ENCODE measurements around the gene DNAJC27. TPM values are rescaled to one million over a fixed set of nuclear protein-coding genes. Genes with fewer than 3 reads are reported as not detected.

Gene DNAJC27
- polyA plus RNA-seq, 1 of the 3 experiments (the other 2 are of a cell fraction) = 2.4 TPM

GRCh38 chr2:24915796-24916195 is 56.0 kb downstream of the DNAJC27 start:
- H3K27ac ChIP-seq (ENCODE audit: low read depth in 2 of 2, low read length in 1 of 2) = no peak overlapping the region
- DNase-seq = no peak
- no peak overlapping the region for H3K4me2 ChIP-seq
- H3K27me3 ChIP-seq (ENCODE audit: insufficient read depth) = no peaks in the 10 kb centered on the region
- H3K9me2 ChIP-seq = no peaks in the 10 kb centered on the region
- H3F3A ChIP-seq (replicated peaks; ENCODE audit: insufficient read depth) = no peaks in the 10 kb centered on the region
- peaks cover 0 to 2% of the 10 kb centered on the region in 2 experiments for H3K36me3 ChIP-seq (replicated peaks in 1 of 2; ENCODE audit: control insufficient read depth in 1 of 2, insufficient read depth in 2 of 2, low read length in 1 of 2)
- H3K4me3 ChIP-seq (ENCODE audit: low read depth in 2 of 2, low read length in 1 of 2) = no peak overlapping the region
- no peak overlapping the region for H2AFZ ChIP-seq (ENCODE audit: low read depth)
- TF ChIP-seq PBX3 (IDR thresholded peaks at IDR 0.05) (no peak), RFX5 (IDR thresholded peaks at IDR 0.05; ENCODE audit: low read length) (no peak), USF2 (IDR thresholded peaks at IDR 0.05; ENCODE audit: borderline replicate concordance, low read depth, low read length) (no peak), EZH2phosphoT487 (IDR thresholded peaks at IDR 0.05; ENCODE audit: borderline replicate concordance, low read depth) (no peak), CHD2 (IDR thresholded peaks at IDR 0.05; ENCODE audit: low read length, partially characterized antibody) (no peak)
- 84% methylated on average over 4 of the region's 4 CpGs for WGBS (ENCODE audit: low lambda C conversion rate)
- peaks cover 6% of the 10 kb centered on the region; the same call in 1 of the 2 replicates for H4K20me1 ChIP-seq (ENCODE audit: insufficient read depth)
- no peaks in the 10 kb centered on the region for H3K9me3 ChIP-seq
- H3K4me1 ChIP-seq (ENCODE audit: control insufficient read depth in 1 of 2, insufficient read depth in 2 of 2, low read depth in 1 of 2, low read length in 1 of 2) = peaks cover 0 to 25% of the 10 kb centered on the region in 2 experiments; a peak in 1 of 4 replicates
- no peak overlapping the region for H3K9ac ChIP-seq
- peaks cover 8% of the 10 kb centered on the region; the same call in 1 of the 2 replicates for H3K79me2 ChIP-seq (ENCODE audit: insufficient read depth)
- POLR2A ChIA-PET = interaction anchor here (0.7 kb wide), 1 partner anchor 29 kb away, joined by 3 read pairs; no protein-coding TSS in a partner anchor
- CTCF ChIA-PET = interaction anchor here (0.6 to 1.0 kb wide), 2 partner anchors 12 to 14 kb away, joined by 3 read pairs; no protein-coding TSS in a partner anchor

GRCh38 chr2:24915175-24915574 is 56.6 kb downstream of the DNAJC27 start:
- Histone ChIP-seq H3K4me1 (ENCODE audit: control insufficient read depth in 1 of 2, insufficient read depth in 2 of 2, low read depth in 1 of 2, low read length in 1 of 2) (peaks cover 0 to 25% of the 10 kb centered on the region in 2 experiments; a peak in 1 of 4 replicates), H3K9me2 (no peaks in the 10 kb centered on the region), H3K79me2 (ENCODE audit: insufficient read depth) (peaks cover 11% of the 10 kb centered on the region), H3K9ac (no peak overlapping the region), H3K4me2 (no peak overlapping the region), H3K27me3 (ENCODE audit: insufficient read depth) (no peaks in the 10 kb centered on the region), H3F3A (replicated peaks; ENCODE audit: insufficient read depth) (no peaks in the 10 kb centered on the region), H2AFZ (ENCODE audit: low read depth) (no peak overlapping the region), H4K20me1 (ENCODE audit: insufficient read depth) (peaks cover 6% of the 10 kb centered on the region; the same call in 1 of the 2 replicates), H3K4me3 (ENCODE audit: low read depth in 2 of 2, low read length in 1 of 2) (no peak overlapping the region), H3K27ac (ENCODE audit: low read depth in 2 of 2, low read length in 1 of 2) (no peak overlapping the region), H3K36me3 (replicated peaks in 1 of 2; ENCODE audit: control insufficient read depth in 1 of 2, insufficient read depth in 2 of 2, low read length in 1 of 2) (peaks cover 0 to 5% of the 10 kb centered on the region in 2 experiments), H3K9me3 (0 out of 2 replicates have a peak, but pooled peaks cover 2% of the 10 kb centered on the region)
- DNase-seq = no peak
- CTCF ChIA-PET = no interaction called here
- WGBS (ENCODE audit: low lambda C conversion rate) = 93% methylated on average over 8 of the region's 8 CpGs
- POLR2A ChIA-PET = interaction anchor here (0.7 kb wide), 1 partner anchor 29 kb away, joined by 3 read pairs; no protein-coding TSS in a partner anchor
- TF ChIP-seq IRF3 (IDR thresholded peaks at IDR 0.05; ENCODE audit: low read depth, low read length) (no peak), PBX3 (IDR thresholded peaks at IDR 0.05) (no peak), RFX5 (IDR thresholded peaks at IDR 0.05; ENCODE audit: low read length) (no peak), FOXJ3 (CRISPR knock-in tag; IDR thresholded peaks at IDR 0.05) (no peak), TEAD4 (IDR thresholded peaks at IDR 0.05; ENCODE audit: borderline replicate concordance, insufficient read depth) (no peak), CTCF (IDR thresholded peaks at IDR 0.05) (no peak), REST (IDR thresholded peaks at IDR 0.05; ENCODE audit: low read depth, low read length) (no peak), FOSL2 (IDR thresholded peaks at IDR 0.05; ENCODE audit: borderline replicate concordance, low read depth) (no peak)
